Mesodermal cell (in vitro differentiated cells): Measurements from ENCODE around the gene REM2.
A peak's percentile ranks its signal among the peaks of the same experiment; 100 is the strongest.

Experiments
- H3K27ac ChIP-seq: 2 replicates; pipeline ENCODE4 v1.7.0; 2013; ENCODE audit warnings: mild to moderate bottlenecking, low read depth, low read length, moderate library complexity; ENCODE audit not compliant: severe bottlenecking
- H3K36me3 ChIP-seq: 2 replicates; pipeline ENCODE4 v1.7.1; 2013; ENCODE audit warnings: mild to moderate bottlenecking, low read length, moderate library complexity; ENCODE audit not compliant: control insufficient read depth, insufficient read depth
- H3K4me1 ChIP-seq: one replicate; pipeline ENCODE4 v1.7.1; 2013; ENCODE audit warnings: mild to moderate bottlenecking, low read length; ENCODE audit not compliant: insufficient read depth, control insufficient read depth, poor library complexity, severe bottlenecking
- H3K4me3 ChIP-seq: 2 replicates; pipeline ENCODE4 v1.7.0; 2013; ENCODE audit warnings: low read length, control low read depth, mild to moderate bottlenecking; ENCODE audit not compliant: insufficient read depth, poor library complexity, severe bottlenecking; ENCODE audit errors: extremely low read depth
- H3K9me3 ChIP-seq: 2 replicates; pipeline ENCODE4 v1.7.1; 2013; ENCODE audit warnings: mild to moderate bottlenecking, low read length, moderate library complexity; ENCODE audit not compliant: control insufficient read depth
- WGBS, 2 experiments: methylation state at CpG; one replicate each; pipeline ENCODE4 v1.1.5; 2013; ENCODE audit warnings: missing lambda C conversion rate in 2 of 2; ENCODE audit not compliant: insufficient coverage in 2 of 2; 5-methylcytosine and 5-hydroxymethylcytosine counted together

REM2 gene

DNA sequence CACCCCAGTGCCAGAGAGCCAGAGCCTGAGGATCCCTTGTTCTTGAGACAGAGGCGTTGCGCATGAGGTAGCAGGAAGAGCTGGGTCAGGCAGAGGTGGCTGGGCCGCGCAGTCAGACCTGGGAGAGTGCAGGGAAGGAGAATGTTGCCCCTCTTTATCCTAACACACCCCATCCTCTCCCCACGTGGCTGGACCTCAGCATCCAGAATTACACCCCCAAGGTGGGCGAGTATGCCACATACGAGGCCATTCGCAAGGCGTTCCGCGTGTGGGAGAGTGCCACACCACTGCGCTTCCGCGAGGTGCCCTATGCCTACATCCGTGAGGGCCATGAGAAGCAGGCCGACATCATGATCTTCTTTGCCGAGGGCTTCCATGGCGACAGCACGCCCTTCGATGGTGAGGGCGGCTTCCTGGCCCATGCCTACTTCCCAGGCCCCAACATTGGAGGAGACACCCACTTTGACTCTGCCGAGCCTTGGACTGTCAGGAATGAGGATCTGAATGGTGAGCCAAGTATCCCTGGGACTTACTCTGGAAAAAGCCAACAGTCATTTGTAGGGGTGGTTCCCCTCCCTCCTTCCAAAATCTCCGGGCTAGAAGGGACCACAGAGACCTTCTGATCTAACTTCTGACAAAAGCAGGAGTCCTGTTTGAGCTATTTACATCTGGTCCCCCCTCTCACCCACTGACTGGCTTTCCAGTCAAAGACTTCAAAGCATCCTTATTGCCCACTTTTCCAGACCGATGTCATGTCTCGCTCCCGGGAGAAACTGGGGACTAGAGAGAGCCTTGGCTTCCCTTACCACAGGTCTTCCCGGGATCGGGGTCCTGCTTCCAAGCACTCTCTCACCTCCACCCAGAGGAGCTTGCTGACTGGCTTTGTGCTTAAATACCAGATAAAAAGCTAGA, 40.6 kb upstream of the REM2 start:
- Histone ChIP-seq H3K36me3 (peaks cover 94% of the 10 kb centered on the region), H3K4me1 (peaks cover 32% of the 10 kb centered on the region)
- WGBS, 2 experiments, result 96 to 97% methylated on average over 20 to 26 of the region's 28 CpGs

DNA sequence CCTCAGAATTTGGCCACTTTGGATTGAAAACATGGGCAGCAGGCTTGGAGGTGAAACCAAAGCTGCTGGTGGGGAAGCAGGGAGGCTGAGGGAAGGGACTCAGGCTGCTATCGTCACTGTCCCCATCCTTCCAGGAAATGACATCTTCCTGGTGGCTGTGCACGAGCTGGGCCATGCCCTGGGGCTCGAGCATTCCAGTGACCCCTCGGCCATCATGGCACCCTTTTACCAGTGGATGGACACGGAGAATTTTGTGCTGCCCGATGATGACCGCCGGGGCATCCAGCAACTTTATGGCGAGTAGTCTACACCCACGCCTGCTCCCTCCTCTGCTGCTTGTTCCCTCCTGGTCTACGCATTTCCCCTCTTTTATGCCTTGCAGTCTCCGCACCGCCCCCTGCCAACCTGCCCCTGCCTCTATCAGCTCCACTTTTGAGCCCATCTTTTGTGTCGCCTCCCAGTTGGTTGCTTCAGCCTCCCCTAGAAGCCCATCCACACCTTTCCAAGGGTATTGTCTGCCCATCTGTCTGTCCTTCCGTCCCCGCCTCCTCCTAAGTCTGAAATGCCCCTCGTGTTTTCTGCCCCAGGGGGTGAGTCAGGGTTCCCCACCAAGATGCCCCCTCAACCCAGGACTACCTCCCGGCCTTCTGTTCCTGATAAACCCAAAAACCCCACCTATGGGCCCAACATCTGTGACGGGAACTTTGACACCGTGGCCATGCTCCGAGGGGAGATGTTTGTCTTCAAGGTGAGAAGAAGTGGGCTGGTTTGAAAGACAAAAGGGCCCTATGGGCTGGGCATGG, 39.7 kb upstream of the REM2 start:
- Histone ChIP-seq H3K27ac (no peak overlapping the region), H3K4me1 (peaks cover 36% of the 10 kb centered on the region), H3K4me3 (no peak overlapping the region), H3K9me3 (no peaks in the 10 kb centered on the region), H3K36me3 (peaks cover 86% of the 10 kb centered on the region)
- 92 to 93% methylated on average over 14 to 20 of the region's 21 CpGs for WGBS, 2 experiments

More for the DNA sequence above, 40.6 kb upstream of the REM2 start:
- no peaks in the 10 kb centered on the region for H3K9me3 ChIP-seq
- H3K27ac ChIP-seq, result no peak overlapping the region
- no peak overlapping the region for H3K4me3 ChIP-seq

DNA sequence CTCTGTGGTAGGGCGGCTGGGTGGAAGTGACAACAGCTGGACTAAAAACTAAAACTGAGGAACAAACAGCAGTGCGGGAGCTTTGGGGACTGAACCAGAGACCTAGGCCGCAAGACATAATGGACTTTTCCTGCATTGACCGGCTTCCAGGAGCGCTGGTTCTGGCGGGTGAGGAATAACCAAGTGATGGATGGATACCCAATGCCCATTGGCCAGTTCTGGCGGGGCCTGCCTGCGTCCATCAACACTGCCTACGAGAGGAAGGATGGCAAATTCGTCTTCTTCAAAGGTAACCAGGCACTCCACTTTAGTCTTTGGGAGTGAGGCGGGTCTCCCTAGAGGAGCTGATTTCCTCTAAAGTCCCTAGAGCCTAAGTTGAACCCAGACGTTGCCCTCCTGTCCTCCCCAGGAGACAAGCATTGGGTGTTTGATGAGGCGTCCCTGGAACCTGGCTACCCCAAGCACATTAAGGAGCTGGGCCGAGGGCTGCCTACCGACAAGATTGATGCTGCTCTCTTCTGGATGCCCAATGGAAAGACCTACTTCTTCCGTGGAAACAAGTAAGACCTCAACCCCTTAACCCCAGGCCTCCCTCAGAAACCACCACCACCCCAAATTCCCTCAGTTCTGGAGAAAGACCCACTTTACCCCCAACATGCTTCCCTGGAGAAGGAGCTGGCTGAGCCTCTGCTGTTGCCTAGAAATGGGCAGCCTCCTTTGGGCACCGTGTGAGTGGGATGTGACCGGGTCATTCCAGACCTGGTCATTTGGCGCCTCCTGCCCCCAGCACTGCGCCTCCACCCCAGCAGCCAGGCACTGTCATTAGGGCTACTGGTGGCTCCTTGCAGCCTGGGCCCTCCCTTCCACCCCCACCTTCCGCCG, 38.6 kb upstream of the REM2 start:
- H3K36me3 ChIP-seq, result peaks cover 74% of the 10 kb centered on the region
- no peak overlapping the region for H3K4me3 ChIP-seq
- no peak overlapping the region for H3K27ac ChIP-seq
- H3K4me1 ChIP-seq, result peaks cover 32% of the 10 kb centered on the region
- 97% methylated on average over 20 to 22 of the region's 22 CpGs for WGBS, 2 experiments
- H3K9me3 ChIP-seq, result no peaks in the 10 kb centered on the region

DNA sequence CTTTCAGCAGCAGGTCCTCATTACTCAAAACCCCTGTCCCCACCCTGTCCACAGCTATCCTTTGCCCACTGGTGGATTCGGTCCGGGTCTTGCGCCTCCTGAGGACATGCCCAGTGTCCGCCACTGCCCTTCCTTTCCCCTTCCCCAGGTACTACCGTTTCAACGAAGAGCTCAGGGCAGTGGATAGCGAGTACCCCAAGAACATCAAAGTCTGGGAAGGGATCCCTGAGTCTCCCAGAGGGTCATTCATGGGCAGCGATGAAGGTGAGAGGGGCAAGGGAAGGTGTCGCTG, 38.0 kb upstream of the REM2 start:
- Histone ChIP-seq H3K4me1 (peaks cover 29% of the 10 kb centered on the region), H3K36me3 (peaks cover 69% of the 10 kb centered on the region), H3K27ac (no peak overlapping the region), H3K4me3 (no peak overlapping the region), H3K9me3 (no peaks in the 10 kb centered on the region)
- 96 to 98% methylated on average over 4 to 7 of the region's 9 CpGs for WGBS, 2 experiments

DNA sequence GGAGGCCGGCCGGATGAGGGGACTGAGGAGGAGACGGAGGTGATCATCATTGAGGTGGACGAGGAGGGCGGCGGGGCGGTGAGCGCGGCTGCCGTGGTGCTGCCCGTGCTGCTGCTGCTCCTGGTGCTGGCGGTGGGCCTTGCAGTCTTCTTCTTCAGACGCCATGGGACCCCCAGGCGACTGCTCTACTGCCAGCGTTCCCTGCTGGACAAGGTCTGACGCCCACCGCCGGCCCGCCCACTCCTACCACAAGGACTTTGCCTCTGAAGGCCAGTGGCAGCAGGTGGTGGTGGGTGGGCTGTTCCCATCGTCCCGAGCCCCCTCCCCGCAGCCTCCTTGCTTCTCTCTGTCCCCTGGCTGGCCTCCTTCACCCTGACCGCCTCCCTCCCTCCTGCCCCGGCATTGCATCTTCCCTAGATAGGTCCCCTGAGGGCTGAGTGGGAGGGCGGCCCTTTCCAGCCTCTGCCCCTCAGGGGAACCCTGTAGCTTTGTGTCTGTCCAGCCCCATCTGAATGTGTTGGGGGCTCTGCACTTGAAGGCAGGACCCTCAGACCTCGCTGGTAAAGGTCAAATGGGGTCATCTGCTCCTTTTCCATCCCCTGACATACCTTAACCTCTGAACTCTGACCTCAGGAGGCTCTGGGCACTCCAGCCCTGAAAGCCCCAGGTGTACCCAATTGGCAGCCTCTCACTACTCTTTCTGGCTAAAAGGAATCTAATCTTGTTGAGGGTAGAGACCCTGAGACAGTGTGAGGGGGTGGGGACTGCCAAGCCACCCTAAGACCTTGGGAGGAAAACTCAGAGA, 37.0 kb upstream of the REM2 start:
- H3K36me3 ChIP-seq, result peaks cover 60% of the 10 kb centered on the region
- 88 to 97% methylated on average over 15 to 26 of the region's 26 CpGs for WGBS, 2 experiments
- H3K9me3 ChIP-seq, result no peaks in the 10 kb centered on the region
- peaks cover 31% of the 10 kb centered on the region for H3K4me1 ChIP-seq
- H3K27ac ChIP-seq, result peak overlapping the region; percentile 45
- H3K4me3 ChIP-seq, result no peak overlapping the region

DNA sequence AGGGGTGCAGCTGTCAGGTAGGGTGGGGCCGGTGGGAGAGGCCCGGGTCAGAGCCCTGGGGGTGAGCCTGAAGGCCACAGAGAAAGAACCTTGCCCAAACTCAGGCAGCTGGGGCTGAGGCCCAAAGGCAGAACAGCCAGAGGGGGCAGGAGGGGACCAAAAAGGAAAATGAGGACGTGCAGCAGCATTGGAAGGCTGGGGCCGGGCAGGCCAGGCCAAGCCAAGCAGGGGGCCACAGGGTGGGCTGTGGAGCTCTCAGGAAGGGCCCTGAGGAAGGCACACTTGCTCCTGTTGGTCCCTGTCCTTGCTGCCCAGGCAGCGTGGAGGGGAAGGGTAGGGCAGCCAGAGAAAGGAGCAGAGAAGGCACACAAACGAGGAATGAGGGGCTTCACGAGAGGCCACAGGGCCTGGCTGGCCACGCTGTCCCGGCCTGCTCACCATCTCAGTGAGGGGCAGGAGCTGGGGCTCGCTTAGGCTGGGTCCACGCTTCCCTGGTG, 36.2 kb upstream of the REM2 start:
- Histone ChIP-seq H3K9me3 (no peaks in the 10 kb centered on the region), H3K4me1 (peaks cover 37% of the 10 kb centered on the region), H3K27ac (peak overlapping the region; percentile 45), H3K4me3 (no peak overlapping the region), H3K36me3 (peaks cover 51% of the 10 kb centered on the region)
- whole genome bisulfite sequencing, 2 experiments, result 89 to 94% methylated on average over 11 of the region's 11 CpGs

DNA sequence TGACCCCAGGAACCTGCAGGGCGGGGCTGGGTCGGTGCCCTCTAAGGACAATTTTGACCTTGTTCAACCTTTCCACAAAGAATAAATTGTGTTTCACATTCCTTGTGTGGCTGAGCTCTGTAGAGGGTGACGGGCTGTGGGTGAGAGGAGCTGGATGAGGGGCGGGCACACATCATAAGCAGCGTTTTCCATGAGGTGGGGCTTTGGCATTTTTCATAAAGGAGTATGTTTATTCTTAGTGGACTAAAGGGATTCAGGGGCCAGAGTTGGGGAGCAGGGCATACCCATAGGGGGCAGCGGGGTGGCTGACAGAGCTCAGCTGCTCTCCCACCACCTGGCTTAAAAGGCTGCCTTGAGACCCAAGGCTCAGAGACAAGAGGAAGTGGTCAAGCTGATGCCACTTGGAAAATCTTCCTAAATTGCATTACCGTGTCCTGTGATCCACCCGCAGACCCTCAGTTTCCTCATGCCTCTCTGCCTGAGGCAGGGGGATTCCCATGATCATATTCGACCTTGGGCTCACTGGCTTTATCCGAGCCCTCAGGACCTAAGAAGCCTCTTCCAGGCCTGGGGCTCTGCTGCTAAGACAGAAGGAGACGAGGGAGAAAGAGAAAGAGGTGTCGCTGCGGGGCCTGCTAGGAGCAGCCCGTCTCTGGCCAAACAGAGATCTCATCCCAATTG, 35.2 kb upstream of the REM2 start:
- H3K4me1 ChIP-seq, result peaks cover 37% of the 10 kb centered on the region
- peaks cover 42% of the 10 kb centered on the region for H3K36me3 ChIP-seq
- no peak overlapping the region for H3K4me3 ChIP-seq
- H3K27ac ChIP-seq, result peak overlapping the region; percentile 87
- H3K9me3 ChIP-seq, result no peaks in the 10 kb centered on the region
- WGBS, 2 experiments, result 79 to 84% methylated on average over 7 to 9 of the region's 14 CpGs

DNA sequence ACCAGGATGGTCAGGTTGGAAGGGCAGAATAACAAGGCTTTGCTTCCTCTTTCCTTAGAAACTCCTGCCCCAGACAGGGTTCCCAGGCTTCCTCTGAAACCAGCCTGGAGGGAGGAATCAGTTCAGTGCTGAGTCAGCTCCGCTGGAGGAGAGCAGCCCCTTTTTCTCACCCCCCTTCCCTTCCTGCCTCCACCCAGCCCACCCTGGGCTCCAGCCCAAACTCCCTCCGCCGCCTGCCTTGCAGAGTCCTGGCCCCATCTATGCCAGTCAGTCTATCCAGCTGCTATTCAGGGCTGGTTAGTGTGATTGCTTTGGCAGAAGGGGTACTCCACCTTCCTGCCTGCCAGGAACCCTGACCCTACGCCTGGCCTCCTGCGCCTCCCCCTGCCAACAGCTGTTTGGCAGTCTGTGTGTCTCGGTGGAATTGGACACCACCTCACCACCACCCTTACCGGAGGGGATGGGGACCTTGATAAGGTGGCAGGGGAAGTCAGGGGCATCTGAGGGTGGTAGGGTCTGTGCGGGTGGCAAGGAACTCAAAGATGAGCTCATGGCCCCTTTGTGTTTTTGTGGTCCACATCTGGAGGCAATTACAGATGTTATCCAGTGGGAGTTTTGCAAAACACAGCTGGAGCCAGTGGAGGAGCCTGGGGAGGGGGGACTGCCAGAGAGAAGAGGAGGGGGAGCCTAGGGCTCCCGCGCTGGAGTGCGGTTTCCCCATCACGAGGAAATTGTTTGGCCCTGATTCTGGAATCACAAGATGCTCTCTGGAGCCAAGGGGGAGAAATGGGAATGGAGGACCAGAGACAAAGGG, 34.5 kb upstream of the REM2 start:
- peak overlapping the region; percentile 87 for H3K27ac ChIP-seq
- 73 to 78% methylated on average over 4 to 5 of the region's 12 CpGs for WGBS, 2 experiments

More for the DNA sequence above, 34.5 kb upstream of the REM2 start:
- Histone ChIP-seq H3K4me1 (peaks cover 37% of the 10 kb centered on the region), H3K4me3 (no peak overlapping the region), H3K9me3 (no peaks in the 10 kb centered on the region), H3K36me3 (peaks cover 34% of the 10 kb centered on the region)
